HUDEP-2 (cell line): ENCODE results near the gene SCAPER.
"Not testable (repeated sequence)": the region's sequence is repeated elsewhere in the genome, so short reads cannot be mapped to it uniquely, and the experiment has no call there.

Experiments used
- DNase-seq, 76 experiments: peaks; one replicate each; lab custom pipeline; 2025; ENCODE audit not compliant: unreplicated experiment in 76 of 76; lab: John Stamatoyannopoulos, UW

SCAPER gene

DNA sequence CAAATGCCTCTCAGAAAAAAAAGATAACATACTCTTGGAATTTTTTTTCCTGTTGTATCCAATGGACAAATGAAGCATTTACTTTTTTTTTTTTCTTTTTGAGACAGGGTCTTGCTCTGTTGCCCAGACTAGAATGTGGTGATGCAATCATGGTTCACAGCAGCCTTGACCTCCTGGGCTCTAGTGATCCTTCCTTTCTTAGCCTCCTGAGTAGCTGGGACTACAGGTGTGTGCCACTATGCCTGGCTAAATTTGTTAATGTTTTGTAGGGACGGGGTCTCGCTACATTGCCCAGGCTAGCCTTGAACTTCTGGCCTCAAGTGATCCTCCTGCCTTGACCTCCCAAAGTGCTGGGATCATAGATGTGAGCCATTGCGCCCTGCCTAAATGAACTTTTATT is 401.3 kb downstream of the SCAPER start:
- no peak for DNase-seq

DNA sequence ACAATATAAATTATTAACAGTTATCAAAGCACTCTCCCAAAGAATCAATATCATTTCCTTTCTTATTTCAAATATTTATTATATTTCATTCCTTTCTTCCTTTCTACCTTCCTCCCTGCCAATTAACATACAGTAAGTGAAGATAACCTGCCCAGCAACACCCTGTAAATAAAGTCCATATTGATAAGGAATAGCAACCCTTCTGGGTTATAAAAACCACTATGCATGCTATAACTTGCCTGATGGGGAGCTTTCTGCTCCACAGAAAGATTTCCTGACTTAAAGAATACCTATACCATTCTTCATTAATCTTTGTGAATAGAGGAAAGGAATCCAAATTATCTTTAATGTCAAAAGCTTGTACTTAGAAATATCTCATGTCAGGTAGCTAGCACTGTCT is 402.0 kb downstream of the SCAPER start:
- no peak for DNase-seq

GRCh38 chr15:76502678-76503077 is 402.5 kb downstream of the SCAPER start:
- DNase-seq = no peak

- not testable (repeated sequence) for DNase-seq
Observed at GRCh38 chr15:76502185-76502584, 403.0 kb downstream of the SCAPER start.

GRCh38 chr15:76501726-76502125 is 403.4 kb downstream of the SCAPER start:
- DNase-seq = no peak

DNA sequence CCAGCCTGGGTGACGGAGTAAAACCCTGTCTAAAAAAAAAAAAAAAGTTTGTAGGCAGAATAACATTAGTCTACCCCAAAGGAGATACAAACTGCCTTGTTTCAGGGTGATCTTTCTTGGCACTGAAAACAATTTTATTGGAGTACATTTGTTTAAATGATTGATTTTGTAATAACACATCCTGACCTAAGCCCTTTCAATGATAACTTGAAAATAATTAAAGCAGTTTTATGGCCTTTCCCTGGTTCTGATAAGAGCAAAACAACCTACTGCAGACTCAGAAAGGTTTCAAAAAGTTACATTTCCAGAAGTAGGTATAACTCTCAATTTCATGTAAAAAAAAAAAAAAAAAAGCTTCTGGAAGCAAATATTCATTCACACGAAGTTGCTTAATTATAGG is 404.1 kb downstream of the SCAPER start:
- DNase-seq = no peak

GRCh38 chr15:76495487-76495886 is 409.7 kb downstream of the SCAPER start:
- no peak for DNase-seq

DNA sequence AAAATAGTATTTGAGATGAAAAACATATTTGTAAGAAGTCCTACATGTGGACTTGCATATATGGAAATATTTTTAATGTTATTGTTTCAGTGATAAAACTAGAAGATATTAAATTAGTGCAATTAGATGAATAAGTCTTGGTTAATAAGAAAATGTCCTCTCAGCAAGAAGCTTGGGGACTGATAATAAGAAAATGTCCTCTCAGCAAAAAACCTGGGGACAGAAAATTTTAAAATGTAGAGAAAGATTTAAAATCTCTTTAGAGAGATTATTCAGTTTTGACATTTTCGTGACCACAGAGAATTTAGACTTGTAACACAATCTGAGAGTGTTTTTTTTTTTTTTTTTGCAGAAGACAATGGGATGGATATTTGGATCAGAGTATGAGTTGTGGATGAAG is 412.6 kb downstream of the SCAPER start:
- no peak for DNase-seq

DNA sequence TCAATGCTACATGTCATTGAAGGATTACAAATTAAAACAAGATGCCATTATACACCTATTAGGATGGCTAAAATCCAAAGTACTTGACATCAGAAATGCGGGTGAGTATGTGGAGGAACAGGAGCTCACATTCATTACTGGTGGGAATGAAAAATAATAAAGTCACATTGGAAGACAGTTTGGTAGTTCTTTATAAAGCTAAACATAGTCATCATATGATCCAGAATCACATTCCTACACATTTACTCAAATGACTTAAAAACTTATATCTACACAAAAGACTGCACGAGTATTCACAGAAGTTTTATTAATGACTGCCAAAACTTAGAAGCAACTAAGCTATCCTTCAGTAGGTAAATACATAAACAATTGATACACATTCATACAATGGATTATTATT is 421.4 kb downstream of the SCAPER start:
- DNase-seq = no peak

DNA sequence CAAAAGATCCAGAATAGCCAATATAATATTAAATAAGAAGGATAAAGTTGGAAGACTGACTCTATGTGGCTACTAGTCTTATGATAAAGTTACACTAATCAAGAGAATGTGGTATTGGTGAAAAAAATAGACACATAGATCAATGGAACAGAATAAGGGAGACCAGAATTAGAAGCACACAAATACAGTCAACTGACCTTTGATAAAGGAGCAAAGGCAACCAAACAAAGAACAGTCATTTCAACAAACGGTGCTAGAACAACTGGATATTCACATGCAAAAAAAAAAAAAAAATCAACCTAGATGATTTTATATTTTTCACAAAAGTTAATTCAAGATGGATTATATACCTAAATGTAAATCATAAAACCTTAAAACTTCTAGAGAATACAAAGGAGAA is 422.1 kb downstream of the SCAPER start:
- DNase-seq = no peak

DNA sequence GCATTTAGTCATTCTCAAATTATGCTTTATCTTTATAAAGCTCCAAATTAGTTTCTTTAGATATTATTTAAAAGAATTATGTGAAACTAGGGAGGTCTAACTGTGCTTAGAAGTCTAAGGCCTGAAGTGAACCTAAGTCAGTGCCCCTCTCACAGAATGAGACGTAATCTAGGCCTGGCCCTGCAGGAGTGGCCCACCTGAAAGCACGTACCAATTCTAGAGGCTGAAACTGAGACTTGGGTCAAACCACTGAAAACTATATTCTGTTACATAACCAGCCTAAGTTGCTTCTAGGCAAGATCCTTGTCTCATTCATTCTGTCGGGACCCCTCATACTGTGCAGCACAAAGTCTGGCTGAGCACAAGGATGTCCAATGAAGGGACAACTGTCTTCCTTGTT is 424.9 kb downstream of the SCAPER start:
- no peak for DNase-seq

DNA sequence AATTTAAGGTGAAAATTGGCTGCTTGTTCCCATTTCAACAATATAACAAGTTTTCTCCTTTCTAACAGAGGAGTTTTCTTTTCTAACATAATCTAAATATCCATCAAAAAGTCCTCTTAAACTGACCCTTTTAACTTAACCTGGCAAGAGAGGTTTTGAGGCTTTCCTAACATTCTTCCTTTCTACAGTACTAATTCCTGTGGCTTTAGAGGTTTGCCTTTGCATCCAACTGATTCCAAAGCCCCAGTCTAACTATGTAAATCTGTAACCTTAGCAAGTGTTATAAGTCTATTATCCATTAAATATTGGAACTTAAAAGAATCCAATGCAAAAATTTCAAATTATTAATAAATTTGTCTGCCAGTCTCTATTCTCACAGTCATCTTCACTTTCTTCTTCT is 434.4 kb downstream of the SCAPER start:
- no peak for DNase-seq

DNA sequence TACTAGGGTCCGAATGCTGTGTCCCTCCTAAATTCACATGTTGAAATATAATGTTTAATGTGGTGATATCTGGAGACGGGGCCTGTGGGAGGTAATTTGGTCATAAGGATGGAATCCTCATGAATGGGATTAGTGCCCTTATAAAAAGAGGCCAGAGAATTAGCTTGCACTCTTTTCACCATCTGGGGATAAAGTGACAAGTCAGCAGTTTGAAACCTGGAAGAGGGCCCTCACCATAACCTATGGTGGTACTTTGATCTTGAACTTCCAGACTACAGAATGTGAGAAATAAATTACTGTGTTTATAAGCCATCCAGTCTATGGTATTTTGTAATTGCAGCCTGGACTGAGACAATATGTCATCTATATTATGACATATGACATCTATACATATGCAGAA is 436.4 kb downstream of the SCAPER start:
- no peak for DNase-seq

- no peak for DNase-seq
Observed at GRCh38 chr15:76467136-76467535, 438.0 kb downstream of the SCAPER start.

DNA sequence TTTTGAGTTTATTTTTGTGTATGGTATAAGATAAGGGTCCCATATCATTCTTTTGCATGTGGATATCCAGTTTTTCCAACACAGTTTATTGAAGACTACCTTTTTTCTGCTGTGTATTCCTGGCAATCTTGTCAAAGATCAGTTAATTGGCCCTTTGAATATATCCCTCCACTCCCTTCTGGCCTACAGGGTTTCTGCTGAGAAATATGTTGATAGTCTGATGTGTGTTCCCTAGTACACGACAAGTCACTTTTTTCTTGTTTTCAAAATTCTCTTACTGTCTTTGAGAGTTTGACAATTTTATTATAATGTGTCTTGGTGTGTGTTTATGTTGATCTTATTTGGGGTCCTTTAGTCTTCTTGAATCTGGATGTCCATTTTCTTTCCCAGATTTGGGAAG is 439.4 kb downstream of the SCAPER start:
- DNase-seq = no peak

DNA sequence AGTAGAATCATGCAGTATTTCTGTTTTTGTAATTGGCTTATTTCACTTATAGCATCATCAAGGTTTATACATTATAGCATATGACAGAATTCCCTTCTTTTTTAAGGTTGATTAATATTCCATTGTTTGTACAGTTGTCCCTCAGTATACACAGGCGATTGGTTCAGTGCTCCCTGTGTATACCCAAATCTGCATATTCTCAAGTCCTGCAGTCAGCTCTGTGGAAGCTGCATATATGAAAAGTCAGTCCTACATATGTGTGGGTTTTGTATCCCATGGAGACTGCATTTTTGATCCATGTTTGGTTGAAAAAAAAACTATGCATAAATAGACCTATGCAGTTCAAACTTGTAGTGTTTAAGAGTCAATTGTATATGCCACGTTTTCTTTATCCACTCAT is 440.9 kb downstream of the SCAPER start:
- DNase-seq = no peak

DNA sequence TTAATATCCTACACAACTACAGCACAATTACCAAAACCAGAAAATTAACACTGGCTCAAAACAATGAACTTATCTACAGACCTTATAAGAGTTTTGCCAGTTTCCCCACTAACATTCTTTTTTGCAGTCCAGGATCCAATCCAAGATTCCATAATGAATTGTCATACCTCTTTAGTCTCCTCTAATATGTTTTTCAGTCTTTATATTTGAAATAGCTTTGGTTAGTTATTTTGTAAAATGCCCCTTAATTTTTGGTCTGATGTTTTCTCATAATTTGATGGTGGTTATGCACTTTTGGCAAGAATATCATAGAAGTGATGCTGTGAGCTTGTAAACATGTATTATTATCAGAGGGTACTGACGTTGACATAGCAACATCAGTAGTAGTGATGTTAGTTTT is 444.3 kb downstream of the SCAPER start:
- DNase-seq = no peak

DNA sequence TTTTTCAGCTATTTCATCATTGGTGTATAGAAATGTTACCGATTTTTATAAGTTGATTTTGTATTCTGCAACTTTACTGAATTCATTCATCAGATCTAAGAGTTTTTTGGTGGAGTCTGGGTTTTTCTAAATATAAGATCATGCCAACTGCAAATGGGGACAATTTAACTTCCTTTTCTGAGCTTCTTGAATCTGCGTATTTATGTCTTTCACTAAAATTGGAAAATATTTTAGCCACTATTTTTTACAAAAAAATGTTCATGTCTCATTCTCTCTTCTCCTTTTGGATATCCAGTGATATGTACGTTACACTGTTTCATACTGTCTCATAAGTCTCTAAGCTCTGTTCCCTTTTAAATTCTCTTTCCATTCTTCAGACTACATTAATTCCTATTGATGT is 444.8 kb downstream of the SCAPER start:
- no peak for DNase-seq

GRCh38 chr15:76451540-76451939 is 453.6 kb downstream of the SCAPER start:
- DNase-seq = no peak

GRCh38 chr15:76449455-76449854 is 455.7 kb downstream of the SCAPER start:
- no peak for DNase-seq

DNA sequence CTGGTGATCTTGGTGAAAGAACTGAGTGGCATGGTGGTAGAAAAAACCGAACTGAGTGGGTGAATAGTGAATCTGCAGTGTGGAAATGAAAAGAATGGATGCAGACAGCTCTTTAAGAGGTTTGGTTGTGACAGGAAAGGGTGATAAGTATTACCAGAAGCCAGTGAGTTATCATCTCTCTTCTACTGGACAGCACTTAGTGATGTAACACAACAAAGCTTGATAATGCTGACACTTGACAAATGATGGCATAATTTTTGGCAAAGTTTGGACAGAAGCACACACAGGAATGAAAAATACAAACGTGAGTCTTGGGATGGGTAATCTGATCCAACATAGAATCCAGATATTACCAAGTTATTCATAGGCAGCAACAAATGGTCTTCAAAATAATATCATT is 456.4 kb downstream of the SCAPER start:
- no peak for DNase-seq

DNA sequence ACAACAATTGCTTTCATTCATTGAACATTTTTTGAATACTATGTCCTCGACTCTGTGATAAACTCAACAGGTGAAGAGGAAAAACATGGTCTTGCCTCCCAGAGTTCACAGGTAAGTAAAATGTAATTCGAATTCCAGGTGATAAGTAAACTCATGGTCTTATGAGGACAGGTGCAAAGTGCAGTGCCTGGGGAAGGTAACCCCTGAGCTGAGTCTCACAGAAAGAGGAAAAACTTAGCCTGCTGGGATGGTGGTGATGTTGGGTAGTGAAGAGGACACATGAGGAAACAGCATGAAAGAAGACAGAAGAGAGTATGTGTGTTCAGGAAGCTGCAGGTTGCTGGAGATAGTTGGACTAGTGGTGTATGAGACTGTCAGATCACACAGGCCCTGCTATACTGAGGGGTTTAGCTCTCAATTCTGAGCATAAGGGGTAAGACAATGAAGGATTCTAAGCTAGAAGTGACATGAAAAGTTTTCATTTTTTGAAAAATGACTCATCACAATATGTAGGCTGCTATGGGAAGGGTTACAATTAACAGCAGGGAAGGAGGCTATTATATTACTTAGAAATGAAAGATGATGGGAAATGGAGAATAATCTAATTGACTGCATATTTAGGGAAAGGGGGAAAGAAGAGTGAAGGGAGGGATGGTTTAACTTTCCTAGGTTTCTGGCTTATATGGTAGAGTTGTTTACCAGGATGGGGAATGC is 457.3 kb downstream of the SCAPER start:
- DNase-seq = no peak

GRCh38 chr15:76440441-76440840 is 464.7 kb downstream of the SCAPER start:
- DNase-seq = no peak
